Measurements from ENCODE around the gene WNT11. TPM values are rescaled to one million over a fixed set of nuclear protein-coding genes. Genes with fewer than 3 reads are reported as not detected.

The WNT11 gene
- polyA plus RNA-seq (ENCODE audit: insufficient read length in 3 of 3) = 10 to 100 TPM; 18.2 to 21.0 (median 20.1) TPM
- long read RNA-seq, donor 1, partial matches to known transcripts = 0 of 2 reads
- long read RNA-seq, donor 1, other reads (novel, unspliced or antisense) = 0 of 2 reads
- long read RNA-seq, donor 2, partial matches to known transcripts = 0 of 8 reads
- long read RNA-seq, donor 2, other reads (novel, unspliced or antisense) = 6 of 8 reads
- long read RNA-seq, donor 3, partial matches to known transcripts = 0 of 2 reads
- long read RNA-seq, donor 3, other reads (novel, unspliced or antisense) = 0 of 2 reads
- long read RNA-seq, donor 4, partial matches to known transcripts = 0 of 1 reads
- long read RNA-seq, donor 4, other reads (novel, unspliced or antisense) = 0 of 1 reads
- long read RNA-seq, donor 5 = 0 reads
- long read RNA-seq, donor 6 = 0 reads
- long read RNA-seq, donor 7, partial matches to known transcripts = 0 of 13 reads
- long read RNA-seq, donor 7, other reads (novel, unspliced or antisense) = 9 of 13 reads
- long read RNA-seq, donor 8 = 0 reads
- long read RNA-seq, donor 9, partial matches to known transcripts = 0 of 2 reads
- long read RNA-seq, donor 9, other reads (novel, unspliced or antisense) = 0 of 2 reads
- long read RNA-seq, donor 10 = 0 reads
- long read RNA-seq, donor 11 = 0 reads
- long read RNA-seq, donor 12, partial matches to known transcripts = 0 of 2 reads
- long read RNA-seq, donor 12, other reads (novel, unspliced or antisense) = 0 of 2 reads
- long read RNA-seq, donor 13, partial matches to known transcripts = 0 of 1 reads
- long read RNA-seq, donor 13, other reads (novel, unspliced or antisense) = 0 of 1 reads
- long read RNA-seq, donor 14 = 0 reads
- long read RNA-seq, donor 15, partial matches to known transcripts = 6 of 7 reads
- long read RNA-seq, donor 15, other reads (novel, unspliced or antisense) = 0 of 7 reads
- long read RNA-seq, donor 16, partial matches to known transcripts = 0 of 2 reads
- long read RNA-seq, donor 16, other reads (novel, unspliced or antisense) = 0 of 2 reads

- DNase-seq = peak; percentile 79
Observed at GRCh38 chr11:76206327-76207081, at the start of gene WNT11. Gene WNT11 (minus strand): TSS chr11:76206502. CDS start chr11:76206407, 95 bp downstream.

GRCh38 chr11:76253416-76253815 lies 47.1 kb upstream of the WNT11 start:
- DNase-seq = no peak

- DNase-seq = no peak
Observed at GRCh38 chr11:76252631-76253070, 46.3 kb upstream of the WNT11 start.

- no peak for DNase-seq
Observed at GRCh38 chr11:76251576-76251975, 45.3 kb upstream of the WNT11 start.

- no peak for DNase-seq
Observed at GRCh38 chr11:76251226-76251575, 44.9 kb upstream of the WNT11 start.

GRCh38 chr11:76250520-76251225 lies 44.4 kb upstream of the WNT11 start:
- no peak for DNase-seq

GRCh38 chr11:76249195-76249741 lies 43.0 kb upstream of the WNT11 start:
- no peak for DNase-seq

GRCh38 chr11:76248210-76248609 lies 41.9 kb upstream of the WNT11 start:
- no peak for DNase-seq

- DNase-seq = no peak
Observed at GRCh38 chr11:76247091-76247490, 40.8 kb upstream of the WNT11 start.

GRCh38 chr11:76246271-76246933 lies 40.1 kb upstream of the WNT11 start:
- DNase-seq = no peak

- DNase-seq = no peak
Observed at GRCh38 chr11:76245720-76246119, 39.4 kb upstream of the WNT11 start.

GRCh38 chr11:76244316-76244851 lies 38.1 kb upstream of the WNT11 start:
- DNase-seq = no peak

GRCh38 chr11:76243957-76244285 lies 37.6 kb upstream of the WNT11 start:
- no peak for DNase-seq

GRCh38 chr11:76243193-76243956 lies 37.1 kb upstream of the WNT11 start:
- DNase-seq = no peak

GRCh38 chr11:76242004-76242779 lies 35.9 kb upstream of the WNT11 start:
- no peak for DNase-seq

GRCh38 chr11:76241243-76242000 lies 35.1 kb upstream of the WNT11 start:
- DNase-seq = no peak

- DNase-seq = no peak
Observed at GRCh38 chr11:76240666-76241065, 34.4 kb upstream of the WNT11 start.

- no peak for DNase-seq
Observed at GRCh38 chr11:76240161-76240540, 33.8 kb upstream of the WNT11 start.
